ENCODE data around the gene GCH1.

DNA sequence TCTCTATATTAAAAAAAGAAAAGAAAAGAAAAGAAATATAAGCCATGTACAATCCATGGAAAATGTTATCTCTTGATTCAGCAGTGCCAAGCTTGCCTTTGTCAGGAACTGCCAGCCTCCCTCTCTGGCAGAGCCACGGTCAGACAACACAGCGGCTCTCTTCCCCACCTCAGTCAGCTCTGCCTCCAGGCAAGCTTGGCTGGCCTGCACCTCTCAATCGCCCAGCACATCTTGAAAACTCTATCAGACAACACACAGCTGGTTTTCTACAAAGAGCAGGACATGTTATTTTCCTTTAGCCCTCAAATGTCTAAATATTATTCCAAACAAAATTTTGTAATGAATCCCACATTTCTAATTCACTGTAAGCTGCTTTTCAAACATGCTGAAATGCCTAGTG, 20.0 kb upstream of the GCH1 start:
- TF ChIP-seq, protein P1, sequence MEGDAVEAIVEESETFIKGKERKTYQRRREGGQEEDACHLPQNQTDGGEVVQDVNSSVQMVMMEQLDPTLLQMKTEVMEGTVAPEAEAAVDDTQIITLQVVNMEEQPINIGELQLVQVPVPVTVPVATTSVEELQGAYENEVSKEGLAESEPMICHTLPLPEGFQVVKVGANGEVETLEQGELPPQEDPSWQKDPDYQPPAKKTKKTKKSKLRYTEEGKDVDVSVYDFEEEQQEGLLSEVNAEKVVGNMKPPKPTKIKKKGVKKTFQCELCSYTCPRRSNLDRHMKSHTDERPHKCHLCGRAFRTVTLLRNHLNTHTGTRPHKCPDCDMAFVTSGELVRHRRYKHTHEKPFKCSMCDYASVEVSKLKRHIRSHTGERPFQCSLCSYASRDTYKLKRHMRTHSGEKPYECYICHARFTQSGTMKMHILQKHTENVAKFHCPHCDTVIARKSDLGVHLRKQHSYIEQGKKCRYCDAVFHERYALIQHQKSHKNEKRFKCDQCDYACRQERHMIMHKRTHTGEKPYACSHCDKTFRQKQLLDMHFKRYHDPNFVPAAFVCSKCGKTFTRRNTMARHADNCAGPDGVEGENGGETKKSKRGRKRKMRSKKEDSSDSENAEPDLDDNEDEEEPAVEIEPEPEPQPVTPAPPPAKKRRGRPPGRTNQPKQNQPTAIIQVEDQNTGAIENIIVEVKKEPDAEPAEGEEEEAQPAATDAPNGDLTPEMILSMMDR (IDR thresholded peaks at IDR 0.05) = no peak
- TF ChIP-seq POLR2A (IDR thresholded peaks at IDR 0.05; ENCODE audit: low read depth) (no peak), POLR2AphosphoS5 (IDR thresholded peaks at IDR 0.05) (no peak), EP300 (IDR thresholded peaks at IDR 0.05) (no peak)
